ENCODE data around the gene EXOC3L4.
"Not testable (repeated sequence)": the region's sequence is repeated elsewhere in the genome, so short reads cannot be mapped to it uniquely, and the experiment has no call there.

The EXOC3L4 gene

DNA sequence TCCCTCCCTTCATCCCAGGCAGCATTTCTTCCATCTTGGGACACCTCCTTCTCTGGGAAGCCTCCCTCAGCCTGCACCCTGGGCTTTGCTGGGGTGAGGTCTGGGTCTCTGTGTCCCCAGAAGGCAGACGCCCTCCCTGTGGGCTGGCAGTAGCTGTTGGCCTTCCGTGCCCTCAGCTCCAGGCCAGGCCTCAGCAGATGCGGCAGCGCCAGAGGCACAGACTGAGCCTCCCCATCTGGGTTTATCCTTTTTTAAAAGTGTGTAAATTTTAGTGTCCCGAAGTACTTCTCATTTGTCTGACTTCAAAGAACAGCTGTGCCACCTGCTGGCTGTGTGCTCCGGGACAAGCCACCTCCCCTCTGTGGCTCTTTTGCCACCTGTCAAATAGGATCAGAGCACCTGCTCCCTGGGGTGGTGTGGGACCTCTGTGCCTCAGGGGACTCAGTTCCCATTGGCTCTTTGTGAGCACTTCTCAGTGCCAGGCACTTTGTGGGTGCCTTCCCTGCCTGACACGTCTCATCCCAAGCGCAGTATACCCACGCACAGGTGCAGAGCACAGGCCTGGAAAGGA lies 11.1 kb downstream of the EXOC3L4 start:
- no peak for DNase-seq (ENCODE audit: low read depth)

- DNase-seq (ENCODE audit: low read depth) = no peak
These were observed 12.9 kb downstream of the EXOC3L4 start for GRCh38 chr14:103107455-103107854.

DNA sequence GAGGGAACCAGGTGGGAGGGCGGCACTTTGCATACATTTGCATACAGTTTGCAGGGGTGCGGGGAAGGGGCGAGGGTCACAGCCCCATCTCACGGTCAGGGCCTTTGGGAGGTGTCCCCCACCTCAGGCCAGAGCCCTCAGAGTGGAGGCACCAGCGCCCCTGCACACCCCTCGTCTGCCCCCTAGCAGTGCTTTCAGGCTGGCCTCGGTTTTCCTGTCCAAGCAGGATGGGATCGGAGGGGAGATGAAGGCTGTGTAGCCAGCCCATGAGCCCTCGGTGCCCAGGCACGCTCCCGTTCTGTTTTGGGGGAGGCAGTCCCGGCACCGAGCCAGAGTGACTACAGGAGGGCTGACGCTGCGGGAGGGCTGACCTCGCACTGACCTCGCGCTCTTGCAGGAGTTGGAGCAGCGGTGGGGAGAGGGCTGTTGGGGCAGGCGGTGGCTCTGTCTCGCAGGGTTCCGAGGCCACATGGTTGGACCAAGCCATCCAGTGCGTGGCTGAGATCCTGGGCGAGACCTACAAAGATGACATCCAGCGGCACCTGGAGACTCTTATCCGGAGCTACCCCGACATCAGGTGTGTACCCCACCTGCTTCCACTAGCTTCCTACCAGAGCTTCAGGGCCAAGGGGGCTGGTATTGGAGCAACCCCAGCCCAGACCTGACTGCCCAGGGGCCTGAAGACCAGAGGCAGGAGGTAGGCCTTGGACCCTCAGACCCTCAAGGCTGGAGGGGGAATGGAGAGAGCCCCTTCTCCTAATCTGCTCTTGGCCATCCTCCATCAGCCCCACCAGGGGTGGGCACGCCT lies 13.6 kb downstream of the EXOC3L4 start:
- no peak for DNase-seq (ENCODE audit: low read depth)

DNA sequence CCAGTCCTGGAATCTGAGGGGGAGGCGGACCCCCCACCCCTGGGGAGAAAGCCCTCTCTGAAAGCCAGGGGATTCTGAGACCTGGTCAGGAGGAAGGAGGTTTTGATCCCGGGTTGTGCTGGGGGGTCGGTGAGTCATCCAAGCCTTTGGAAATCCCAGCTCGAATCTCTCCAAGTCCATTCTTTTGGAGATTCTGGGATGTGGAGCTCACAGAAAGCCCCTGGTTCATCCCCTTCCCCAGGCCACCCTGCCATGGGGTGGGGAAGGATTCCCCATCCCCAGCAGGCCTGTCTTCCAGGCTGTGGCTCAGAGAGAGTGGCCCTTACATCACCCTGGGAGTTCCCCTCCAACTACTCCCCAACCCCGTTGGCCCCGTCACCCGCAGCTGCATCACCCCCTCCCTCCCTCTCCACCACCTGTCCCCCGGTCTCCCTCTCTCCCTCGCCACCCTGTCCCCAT lies 14.3 kb downstream of the EXOC3L4 start:
- DNase-seq (ENCODE audit: low read depth) = no peak

- DNase-seq (ENCODE audit: low read depth) = no peak
These were observed 15.3 kb downstream of the EXOC3L4 start for GRCh38 chr14:103109535-103110441.

DNA sequence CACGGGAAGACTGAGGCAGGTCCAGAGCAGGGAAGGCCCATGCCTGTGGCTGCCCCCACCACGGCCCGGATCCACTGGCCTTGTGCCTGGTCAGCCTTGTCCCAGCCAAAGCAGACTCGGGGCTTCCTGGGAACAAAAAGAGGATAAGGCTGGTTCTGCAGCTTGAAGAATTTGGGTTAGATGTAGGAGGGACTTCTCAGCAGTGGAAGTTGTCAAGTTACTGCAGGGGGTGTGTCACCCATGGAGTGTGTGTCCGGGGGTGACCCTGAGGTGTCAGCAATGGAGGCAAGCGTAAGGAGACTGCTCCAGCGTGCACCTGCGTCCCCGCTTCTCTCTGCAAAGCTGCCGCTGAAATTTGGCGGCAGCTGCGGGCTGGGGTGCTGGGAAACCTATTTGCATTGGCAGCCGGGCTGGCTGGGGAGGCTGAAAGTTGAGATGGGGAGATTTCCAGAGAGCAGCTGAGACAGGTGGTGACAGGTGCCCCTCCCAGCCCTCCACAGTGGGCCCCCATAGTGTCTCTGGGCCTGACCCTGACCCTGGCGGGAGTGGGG lies 16.2 kb downstream of the EXOC3L4 start:
- no peak for DNase-seq (ENCODE audit: low read depth)

GRCh38 chr14:103111232-103111868 lies 16.8 kb downstream of the EXOC3L4 start:
- DNase-seq (ENCODE audit: low read depth) = no peak

GRCh38 chr14:103112400-103113243 lies 18.1 kb downstream of the EXOC3L4 start:
- no peak for DNase-seq (ENCODE audit: low read depth)

GRCh38 chr14:103113303-103113702 lies 18.8 kb downstream of the EXOC3L4 start:
- DNase-seq (ENCODE audit: low read depth) = no peak

DNA sequence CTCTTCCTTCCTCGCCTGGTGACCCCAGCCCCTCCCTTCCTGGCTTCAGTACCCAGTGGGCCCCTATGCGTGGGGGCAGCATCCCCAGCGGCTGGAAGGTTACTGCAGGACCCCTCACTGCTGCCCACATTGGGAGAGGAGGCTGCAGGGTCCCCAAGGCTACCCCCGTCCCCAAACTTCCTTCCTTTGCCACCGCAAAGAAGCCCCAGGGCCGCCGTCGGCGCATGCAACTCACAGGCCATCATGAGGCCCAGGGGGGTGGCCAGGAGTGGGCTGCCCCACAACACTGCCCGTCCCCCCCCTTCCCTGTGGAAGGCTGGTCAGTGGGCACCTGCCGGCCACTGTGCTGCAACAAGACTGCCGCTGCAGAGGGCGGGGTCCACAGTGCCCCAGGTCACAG lies 19.2 kb downstream of the EXOC3L4 start:
- DNase-seq (ENCODE audit: low read depth) = no peak

- DNase-seq (ENCODE audit: low read depth) = not testable (repeated sequence)
These were observed 20.7 kb downstream of the EXOC3L4 start for GRCh38 chr14:103115086-103115679.

DNA sequence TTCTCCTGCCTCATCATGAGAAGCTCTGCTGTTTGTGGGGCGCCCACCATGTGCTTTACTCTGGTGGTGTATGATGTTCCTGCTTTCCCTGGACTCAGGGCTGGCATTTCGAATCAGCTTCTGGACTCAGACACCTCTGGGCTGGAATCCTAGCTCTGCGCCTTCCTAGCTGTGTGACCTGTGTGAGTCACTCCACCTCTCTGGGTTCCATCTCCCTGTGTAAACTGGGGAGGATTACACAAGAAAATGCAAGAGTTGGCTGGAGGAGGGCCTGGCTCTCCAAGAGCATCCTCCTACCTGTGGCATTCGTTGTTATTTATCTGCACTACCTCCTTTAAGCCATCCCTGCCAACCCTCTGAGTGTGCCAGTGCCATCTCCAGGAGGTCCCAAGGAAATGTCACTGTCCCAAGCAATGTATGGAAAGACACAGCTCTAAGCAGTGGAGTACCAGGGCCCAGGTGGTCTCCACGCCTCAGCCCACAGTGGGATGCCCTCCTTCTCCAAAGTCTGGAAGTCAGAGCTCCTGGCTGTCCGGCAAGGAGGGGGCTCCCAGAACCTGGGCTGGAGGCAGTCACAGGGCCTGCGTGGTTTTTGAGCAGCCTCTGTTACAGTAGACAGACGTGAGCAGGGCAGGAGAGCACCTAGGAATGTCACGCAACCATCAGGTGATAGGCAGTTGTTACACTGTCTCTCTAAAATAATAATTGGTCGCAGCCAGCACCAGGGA lies 21.5 kb downstream of the EXOC3L4 start:
- DNase-seq (ENCODE audit: low read depth) = no peak

GRCh38 chr14:103116636-103117035 lies 22.1 kb downstream of the EXOC3L4 start:
- no peak for DNase-seq (ENCODE audit: low read depth)

- DNase-seq (ENCODE audit: low read depth) = not testable (repeated sequence)
These were observed 23.0 kb downstream of the EXOC3L4 start for GRCh38 chr14:103117499-103117898.

DNA sequence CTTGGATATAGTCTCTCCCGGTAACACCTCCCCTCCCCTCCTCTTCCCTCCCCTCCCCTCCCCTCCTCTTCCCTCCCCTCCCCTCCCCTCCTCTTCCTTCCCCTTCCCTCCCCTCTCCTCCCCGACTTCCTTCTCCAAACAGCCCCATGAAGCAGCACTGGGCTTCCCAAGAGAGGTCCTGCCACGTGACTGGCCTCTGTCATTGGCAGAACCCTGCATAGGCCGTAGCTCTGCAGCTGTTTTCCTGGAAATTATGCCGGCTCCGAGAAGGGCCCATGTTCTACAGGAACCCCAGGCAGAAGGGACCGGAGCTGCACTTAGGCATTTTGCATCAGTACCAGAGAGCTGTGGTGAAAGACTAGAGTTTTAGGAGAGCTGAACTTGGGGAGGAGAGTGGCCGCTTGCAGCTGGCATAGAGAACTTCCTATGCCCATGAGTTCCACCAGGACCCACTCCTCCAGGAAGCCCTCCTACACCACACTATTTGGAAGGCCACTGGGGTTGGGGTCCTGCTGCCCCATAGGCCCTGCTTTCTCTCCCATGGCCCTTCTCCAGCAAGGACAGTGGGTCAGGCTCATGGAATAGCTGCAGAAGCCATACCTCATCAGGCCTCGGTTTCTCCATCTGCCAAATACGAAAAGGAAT lies 23.6 kb downstream of the EXOC3L4 start:
- DNase-seq (ENCODE audit: low read depth) = no peak

- no peak for DNase-seq (ENCODE audit: low read depth)
These were observed 24.3 kb downstream of the EXOC3L4 start for GRCh38 chr14:103118663-103119404.

DNA sequence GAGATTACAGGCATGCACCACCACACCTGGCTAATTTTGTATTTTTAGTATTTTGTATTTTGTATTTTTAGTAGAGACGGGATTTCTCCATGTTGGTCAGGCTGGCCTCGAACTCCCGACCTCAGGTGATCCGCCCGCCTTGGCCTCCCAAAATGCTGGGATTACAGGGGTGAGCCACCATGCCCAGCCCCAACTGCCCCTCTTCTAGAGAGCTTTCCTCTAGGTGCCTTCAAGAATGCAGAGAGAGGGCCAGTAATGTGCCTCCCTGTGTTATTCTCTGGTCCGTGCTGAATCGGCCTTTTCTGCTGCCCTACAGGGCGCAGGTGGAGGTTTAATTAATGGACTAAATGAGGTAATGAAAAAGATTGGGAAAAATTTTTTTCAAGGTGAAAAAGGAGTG lies 25.0 kb downstream of the EXOC3L4 start:
- DNase-seq (ENCODE audit: low read depth) = not testable (repeated sequence)

- no peak for DNase-seq (ENCODE audit: low read depth)
These were observed 26.8 kb downstream of the EXOC3L4 start for GRCh38 chr14:103121121-103121845.

Data from activated T-cell treated with anti-CD3 and anti-CD28 coated beads for 24 hours (primary cell).